Parathyroid adenoma (tissue), 2 donors: ENCODE data around the gene ZMYM3.
"Not testable (repeated sequence)": the region's sequence is repeated elsewhere in the genome, so short reads cannot be mapped to it uniquely, and the experiment has no call there.

Source experiments
- H2AFZ ChIP-seq: fragments of 300-600 bp; sonication (generic); one replicate; pipeline ENCODE4 v1.7.0; 2017; ENCODE audit warnings: antibody characterized with exemption, mild to moderate bottlenecking
- H3K27ac ChIP-seq: fragments of 300-600 bp; sonication (generic); one replicate; pipeline ENCODE4 v1.7.0; 2017
- H3K27me3 ChIP-seq: fragments of 300-600 bp; sonication (generic); one replicate; pipeline ENCODE4 v1.7.0; 2017; ENCODE audit warnings: low read length; ENCODE audit not compliant: control insufficient read depth, insufficient read depth
- H3K36me3 ChIP-seq: fragments of 300-600 bp; sonication (generic); one replicate; pipeline ENCODE4 v1.7.0; 2017; ENCODE audit warnings: low read length; ENCODE audit not compliant: control insufficient read depth, insufficient read depth
- H3K4me1 ChIP-seq: fragments of 300-600 bp; sonication (generic); one replicate; pipeline ENCODE4 v1.7.0; 2017; ENCODE audit warnings: control low read depth
- H3K4me2 ChIP-seq: fragments of 300-600 bp; sonication (generic); one replicate; pipeline ENCODE4 v1.7.0; 2017; ENCODE audit warnings: low read length
- H3K4me3 ChIP-seq: fragments of 300-600 bp; sonication (generic); one replicate; pipeline ENCODE4 v1.7.0; 2017; ENCODE audit warnings: low read depth, low read length
- H3K79me2 ChIP-seq: fragments of 300-600 bp; sonication (generic); one replicate; pipeline ENCODE4 v1.7.0; 2017; ENCODE audit warnings: control low read depth
- H3K9ac ChIP-seq: fragments of 300-600 bp; sonication (generic); one replicate; pipeline ENCODE4 v1.7.0; 2017; ENCODE audit warnings: mild to moderate bottlenecking
- H3K9me3 ChIP-seq: fragments of 300-600 bp; sonication (generic); one replicate; pipeline ENCODE4 v1.7.0; 2017; ENCODE audit warnings: low read length; ENCODE audit not compliant: control insufficient read depth
- CTCF ChIP-seq: fragments of 300-600 bp; sonication (generic); IDR thresholded peaks from one replicate; pipeline ENCODE4 v1.7.0; 2017; ENCODE audit warnings: antibody characterized with exemption, mild to moderate bottlenecking
- donor health status: primary hyperparathyroidism.

Gene ZMYM3

GRCh38 chrX:71254092-71254963 is at the start of gene ZMYM3:
Gene ZMYM3 (minus strand): TSS chrX:71254140. CDS start chrX:71253255, 885 bp downstream.
- peaks cover 4% of the 10 kb centered on the region for H3K4me1 ChIP-seq
- no peak for TF ChIP-seq CTCF
- peak within 1 kb of the TSS; percentile 86 for H2AFZ ChIP-seq
- H3K9ac ChIP-seq, result peak within 1 kb of the TSS; percentile 46
- no peaks in the 10 kb centered on the region for H3K36me3 ChIP-seq
- peak within 1 kb of the TSS; percentile 85 for H3K27ac ChIP-seq
- H3K4me2 ChIP-seq, result peak within 1 kb of the TSS; percentile 87
- peak within 1 kb of the TSS; percentile 75 for H3K4me3 ChIP-seq
- no peaks in the 10 kb centered on the region for H3K27me3 ChIP-seq
- no peaks in the 10 kb centered on the region for H3K79me2 ChIP-seq
- H3K9me3 ChIP-seq, result no peaks in the 10 kb centered on the region

GRCh38 chrX:71302461-71303213 is 48.7 kb upstream of the ZMYM3 start:
- H3K9ac ChIP-seq, result no peak overlapping the region
- H3K36me3 ChIP-seq, result no peaks in the 10 kb centered on the region
- H3K4me3 ChIP-seq, result no peak overlapping the region

GRCh38 chrX:71301195-71301924 is 47.4 kb upstream of the ZMYM3 start, which contains the start of gene ITGB1BP2:
Gene ITGB1BP2 (plus strand): TSS chrX:71301750. CDS start chrX:71301807, 57 bp downstream.
- Histone ChIP-seq H3K4me1 (no peaks in the 10 kb centered on the region), H3K9me3 (no peaks in the 10 kb centered on the region), H3K4me3 (no peak within 1 kb of the TSS), H3K4me2 (no peak within 1 kb of the TSS), H3K27me3 (no peaks in the 10 kb centered on the region), H3K79me2 (no peaks in the 10 kb centered on the region), H3K9ac (no peak within 1 kb of the TSS), H2AFZ (no peak within 1 kb of the TSS), H3K36me3 (no peaks in the 10 kb centered on the region), H3K27ac (no peak within 1 kb of the TSS)
- TF ChIP-seq CTCF, result no peak

More at GRCh38 chrX:71302461-71303213, 48.7 kb upstream of the ZMYM3 start:
- Histone ChIP-seq H3K4me1 (no peaks in the 10 kb centered on the region), H3K9me3 (no peaks in the 10 kb centered on the region), H3K79me2 (no peaks in the 10 kb centered on the region), H3K27me3 (no peaks in the 10 kb centered on the region), H3K27ac (no peak overlapping the region), H2AFZ (no peak overlapping the region), H3K4me2 (no peak overlapping the region)
- no peak for TF ChIP-seq CTCF

- H2AFZ ChIP-seq, H3K4me3 ChIP-seq, H3K9ac ChIP-seq, H3K27me3 ChIP-seq, H3K4me2 ChIP-seq, H3K36me3 ChIP-seq, H3K9me3 ChIP-seq, H3K4me1 ChIP-seq, H3K27ac ChIP-seq, H3K79me2 ChIP-seq: not testable (repeated sequence)
Observed at GRCh38 chrX:71300495-71300894, 46.6 kb upstream of the ZMYM3 start.

GRCh38 chrX:71300064-71300463 is 46.1 kb upstream of the ZMYM3 start:
- H3K27ac ChIP-seq, H3K4me2 ChIP-seq, H2AFZ ChIP-seq, H3K4me1 ChIP-seq, H3K79me2 ChIP-seq, H3K9ac ChIP-seq, H3K9me3 ChIP-seq, H3K4me3 ChIP-seq, H3K27me3 ChIP-seq, H3K36me3 ChIP-seq: not testable (repeated sequence)
